ENCODE results near the gene GLI1.
A peak's percentile ranks its signal among the peaks of the same experiment; 100 is the strongest.
"Not testable (repeated sequence)": the region's sequence is repeated elsewhere in the genome, so short reads cannot be mapped to it uniquely, and the experiment has no call there.

The GLI1 gene

GRCh38 chr12:57476993-57477709 lies 17.6 kb downstream of the GLI1 start:
- no peak for DNase-seq

- no peak for DNase-seq
Observed at GRCh38 chr12:57477710-57478681, 18.4 kb downstream of the GLI1 start.

DNA sequence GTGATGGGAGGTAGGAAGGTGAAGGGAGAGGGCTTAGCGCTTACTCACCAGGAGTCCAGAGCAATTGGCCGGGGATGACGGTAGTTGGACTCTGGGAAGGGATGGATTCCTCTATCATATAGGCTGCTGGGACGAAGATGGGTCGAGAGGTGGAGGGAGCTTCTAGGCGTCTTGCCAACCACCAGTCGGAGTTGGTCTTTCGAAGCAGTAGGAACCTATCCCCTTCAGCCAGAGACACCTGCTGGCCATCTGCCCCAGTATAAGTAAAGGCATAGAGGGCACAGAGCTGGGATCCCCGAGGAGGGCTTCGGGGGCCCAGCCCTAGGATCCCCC lies 19.4 kb downstream of the GLI1 start:
- DNase-seq, result no peak

GRCh38 chr12:57479376-57480115 lies 20.0 kb downstream of the GLI1 start, which contains the start of gene ARHGAP9:
TSS of gene ARHGAP9 (minus strand) at chr12:57479866. CDS start at chr12:57479406, 460 bp downstream.
- DNase-seq, result no peak

DNA sequence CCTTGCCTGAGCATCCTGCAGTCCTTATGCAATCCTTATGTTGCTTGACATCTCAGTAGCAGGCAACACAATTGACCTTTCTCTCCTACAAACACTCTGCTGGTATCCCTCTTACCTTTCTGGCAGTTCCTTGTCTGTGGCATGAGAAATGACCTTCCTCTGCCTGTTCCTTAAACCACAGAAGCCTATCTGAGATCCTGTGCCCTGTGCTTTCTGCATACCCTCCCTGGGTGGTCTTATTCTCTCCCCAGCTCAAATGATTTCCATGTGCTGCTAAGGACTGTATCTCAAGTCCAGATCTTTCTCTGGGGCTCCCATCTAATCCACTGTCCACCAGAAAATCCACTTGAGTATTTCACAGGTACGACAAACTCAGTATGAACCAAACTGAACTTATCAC lies 22.1 kb downstream of the GLI1 start:
- DNase-seq, result no peak

DNA sequence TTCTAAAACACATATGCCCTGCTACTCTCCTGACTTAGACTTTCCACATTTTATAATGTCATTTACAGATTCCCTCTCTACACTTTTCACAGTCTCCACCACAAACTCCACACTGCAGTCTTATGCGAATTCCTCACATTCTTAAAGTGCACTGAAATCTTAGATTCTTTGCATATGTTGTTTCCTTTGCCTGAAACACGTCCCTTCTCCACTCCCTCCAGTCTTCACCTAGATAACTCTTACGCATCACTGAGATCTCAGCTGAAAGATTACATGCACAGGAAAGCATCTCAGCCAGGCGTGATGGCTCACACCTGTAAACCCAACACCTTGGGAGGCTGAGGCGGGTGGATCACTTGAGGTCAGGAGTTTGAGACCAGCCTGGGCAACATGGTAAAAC lies 23.9 kb downstream of the GLI1 start:
- no peak for DNase-seq

DNA sequence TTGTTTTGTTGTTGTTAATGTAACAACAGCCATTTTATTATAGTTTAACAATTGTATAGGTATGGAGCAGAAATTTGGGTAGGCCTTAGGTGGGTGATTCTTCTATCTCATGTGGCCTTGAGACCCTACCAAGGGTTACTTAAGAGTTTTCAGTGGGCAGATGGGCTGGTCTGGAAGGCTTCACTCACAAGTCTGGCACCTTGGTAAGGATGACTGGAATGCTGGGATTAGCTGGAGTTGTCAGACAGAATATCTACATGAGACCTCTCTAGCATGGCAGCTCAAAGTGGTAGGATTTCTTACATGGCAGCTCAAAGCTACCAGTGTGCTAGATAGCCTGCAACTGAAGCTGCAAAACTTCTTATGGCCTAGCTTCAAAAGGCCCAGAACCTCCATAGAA lies 26.1 kb downstream of the GLI1 start:
- DNase-seq, result no peak

- DNase-seq, result no peak
Observed at GRCh38 chr12:57487055-57487596, 27.5 kb downstream of the GLI1 start.

DNA sequence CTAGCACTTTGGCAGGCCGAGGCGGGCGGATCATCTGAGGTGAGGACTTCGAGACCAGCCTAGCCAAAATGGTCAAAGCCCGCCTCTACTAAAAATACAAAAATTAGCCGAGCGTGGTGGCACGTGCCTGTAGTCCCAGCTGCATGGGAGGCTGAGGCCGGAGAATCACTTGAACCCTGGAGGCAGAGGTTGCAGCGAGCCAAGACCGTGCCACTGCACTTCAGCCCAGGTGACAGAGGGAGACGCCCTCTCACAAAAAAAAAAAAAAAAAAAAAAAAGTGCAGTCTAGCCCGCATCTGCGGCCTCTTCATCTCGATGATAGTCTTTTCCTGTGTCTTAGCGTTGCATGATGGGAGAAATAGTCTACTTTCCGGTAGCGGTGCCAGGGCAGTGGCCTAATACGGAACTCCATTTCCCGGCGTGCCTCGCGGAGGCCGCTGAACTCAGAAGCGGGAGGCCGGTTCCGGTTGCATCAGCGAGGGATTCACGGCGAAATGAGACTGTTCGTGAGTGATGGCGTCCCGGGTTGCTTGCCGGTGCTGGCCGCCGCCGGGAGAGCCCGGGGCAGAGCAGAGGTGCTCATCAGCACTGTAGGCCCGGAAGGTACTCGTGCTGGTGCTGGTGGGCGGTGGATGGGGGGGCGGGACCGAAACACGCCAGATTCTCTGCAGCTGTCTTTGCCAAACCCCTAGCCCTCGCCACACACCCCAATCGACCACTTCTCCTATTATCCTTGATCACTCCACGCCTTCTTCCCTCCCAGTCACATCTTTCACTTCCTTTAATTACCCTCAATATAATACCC lies 28.2 kb downstream of the GLI1 start, which contains the start of gene MARS1:
MARS1 (plus strand) TSS at position 472 of the 805 bp plus-strand sequence; CDS start at position 495, 23 bp downstream.
- peak; percentile 88 to 96 for DNase-seq

- DNase-seq, result no peak
Observed at GRCh38 chr12:57488402-57489156, 29.0 kb downstream of the GLI1 start.

DNA sequence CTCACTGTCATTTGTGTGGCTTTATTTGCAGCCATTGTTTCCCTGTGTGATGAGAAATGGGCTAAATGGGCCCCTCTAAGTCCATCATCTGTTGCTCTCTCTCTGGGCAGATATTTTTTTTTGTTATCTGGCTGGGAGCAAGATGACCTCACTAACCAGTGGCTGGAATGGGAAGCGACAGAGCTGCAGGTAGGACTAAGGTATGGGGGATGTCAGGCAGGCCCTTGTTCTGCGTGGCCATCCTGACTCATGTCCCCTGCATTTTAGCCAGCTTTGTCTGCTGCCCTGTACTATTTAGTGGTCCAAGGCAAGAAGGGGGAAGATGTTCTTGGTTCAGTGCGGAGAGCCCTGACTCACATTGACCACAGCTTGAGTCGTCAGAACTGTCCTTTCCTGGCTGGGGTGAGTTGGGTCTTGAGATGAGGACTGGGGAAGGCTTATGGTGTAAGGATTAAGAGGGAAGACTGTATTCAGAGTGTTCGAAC lies 29.6 kb downstream of the GLI1 start:
- no peak for DNase-seq

- no peak for DNase-seq
Observed at GRCh38 chr12:57490126-57490525, 30.5 kb downstream of the GLI1 start.

GRCh38 chr12:57491393-57492280 lies 32.1 kb downstream of the GLI1 start:
- DNase-seq, result no peak

DNA sequence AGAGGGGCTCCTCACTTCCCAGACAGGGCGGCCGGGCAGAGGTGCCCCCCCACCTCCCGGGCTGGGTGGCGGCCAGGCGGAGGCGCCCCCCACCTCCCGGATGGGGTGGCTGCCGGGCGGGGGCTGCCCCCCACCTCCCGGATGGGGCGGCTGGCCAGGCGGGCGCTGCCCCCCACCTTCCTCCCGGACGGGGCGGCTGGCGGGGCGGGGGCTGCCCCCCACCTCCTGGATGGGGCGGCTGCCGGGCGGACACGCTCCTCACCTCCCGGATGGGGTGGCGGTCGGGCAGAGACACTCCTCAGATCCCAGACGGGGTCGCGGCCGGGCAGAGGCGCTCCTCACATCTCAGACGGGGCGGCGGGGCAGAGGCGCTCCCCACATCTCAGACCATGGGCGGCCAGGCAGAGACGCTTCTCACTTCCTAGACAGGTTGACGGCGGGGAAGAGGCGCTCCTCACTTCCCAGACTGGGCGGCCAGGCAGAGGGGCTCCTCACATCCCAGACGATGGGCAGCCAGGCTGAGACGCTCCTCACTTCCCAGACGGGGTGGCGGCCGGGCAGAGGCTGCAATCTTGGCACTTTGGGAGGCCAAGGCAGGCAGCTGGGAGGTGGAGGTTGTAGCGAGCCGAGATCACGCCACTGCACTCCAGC lies 35.6 kb downstream of the GLI1 start:
- not testable (repeated sequence) for DNase-seq

DNA sequence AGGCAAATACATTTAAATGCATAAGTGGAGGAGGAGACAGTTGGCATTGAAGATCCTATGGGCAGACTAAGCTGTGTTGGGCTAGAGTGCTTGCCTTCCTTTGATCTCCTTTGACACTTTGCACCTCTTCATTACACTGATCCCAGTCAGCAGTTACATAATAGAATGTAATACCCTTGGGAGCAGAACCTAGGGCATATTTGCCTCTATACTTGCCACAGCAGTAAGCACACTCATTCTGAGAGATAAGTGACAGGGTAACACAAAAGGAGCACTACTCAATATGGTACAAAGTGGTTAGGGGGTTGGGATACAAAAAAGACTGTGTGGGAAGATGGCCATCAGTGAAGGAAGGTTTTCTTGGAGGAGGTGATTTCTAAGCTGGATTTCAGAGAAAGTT lies 37.2 kb downstream of the GLI1 start:
- DNase-seq, result peak; percentile 35 to 51

GRCh38 chr12:57497223-57498131 lies 37.9 kb downstream of the GLI1 start:
- DNase-seq, result no peak

DNA sequence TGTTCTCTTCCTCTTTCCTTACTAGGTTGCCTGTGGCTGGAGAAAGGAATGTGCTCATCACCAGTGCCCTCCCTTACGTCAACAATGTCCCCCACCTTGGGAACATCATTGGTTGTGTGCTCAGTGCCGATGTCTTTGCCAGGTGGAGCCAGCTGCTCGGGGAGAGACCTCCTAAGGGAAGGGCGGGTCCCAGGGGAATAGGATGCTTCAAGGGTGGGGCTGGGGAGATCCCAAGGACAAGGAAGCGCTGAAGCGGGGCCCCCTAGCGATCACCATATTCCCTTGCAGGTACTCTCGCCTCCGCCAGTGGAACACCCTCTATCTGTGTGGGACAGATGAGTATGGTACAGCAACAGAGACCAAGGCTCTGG lies 38.5 kb downstream of the GLI1 start:
- no peak for DNase-seq

DNA sequence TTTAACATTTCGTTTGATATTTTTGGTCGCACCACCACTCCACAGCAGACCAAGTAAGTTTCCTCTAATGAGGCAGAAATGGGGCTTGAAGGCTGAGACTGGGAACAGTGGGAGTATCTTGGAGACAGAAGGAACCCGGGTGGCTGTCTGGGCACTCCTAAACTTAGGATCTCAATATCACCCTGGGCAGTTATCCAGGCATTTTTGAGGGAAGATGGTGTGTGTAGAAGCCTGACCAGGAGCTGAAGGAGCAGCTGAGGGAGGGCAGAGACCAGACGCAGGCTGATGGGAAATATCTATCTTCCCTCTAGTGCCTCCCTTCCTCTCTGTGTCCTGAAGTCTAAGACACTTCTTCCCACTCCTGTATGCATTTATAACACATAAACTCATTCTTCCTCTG lies 39.0 kb downstream of the GLI1 start:
- DNase-seq, result no peak
